Activated naive CD4-positive, alpha-beta T cell treated with anti-CD3 and anti-CD28 coated beads, Interleukin-2, amount 10 ng/mL, durations not matched to agents 7 days and 5 days (primary cell): Measurements from ENCODE around the gene ZBTB17.
"Not testable (repeated sequence)": the region's sequence is repeated elsewhere in the genome, so short reads cannot be mapped to it uniquely, and the experiment has no call there.

Experiments
- CTCF ChIA-PET: fragments of 350-600 bp; sonication (Branson Sonifier 250); formaldehyde crosslinking; loops from one replicate; lab custom pipeline; 2021; ENCODE audit warnings: antibody characterized with exemption; lab: Charles Lee
- DNase-seq: peaks from one replicate; pipeline ENCODE4 v3.0.0-alpha.2; 2020
- H3K27ac Mint-ChIP-seq: one replicate; pipeline ENCODE4 v1.8.0; 2021; ENCODE audit warnings: mild to moderate bottlenecking, moderate library complexity, mixed read lengths
- H3K27me3 Mint-ChIP-seq: one replicate; pipeline ENCODE4 v1.8.0; 2021; ENCODE audit warnings: mild to moderate bottlenecking, mixed read lengths
- H3K36me3 Mint-ChIP-seq: one replicate; pipeline ENCODE4 v1.8.0; 2021; ENCODE audit warnings: mixed read lengths
- H3K4me1 Mint-ChIP-seq: one replicate; pipeline ENCODE4 v1.8.0; 2021; ENCODE audit warnings: mixed read lengths
- H3K4me3 Mint-ChIP-seq: one replicate; pipeline ENCODE4 v1.8.0; 2021; ENCODE audit warnings: mild to moderate bottlenecking, moderate library complexity, mixed read lengths
- H3K9me3 Mint-ChIP-seq: one replicate; pipeline ENCODE4 v1.8.0; 2021; ENCODE audit warnings: mixed read lengths

The ZBTB17 gene

GRCh38 chr1:15931401-15931800 is 44.5 kb downstream of the ZBTB17 start:
- DNase-seq, result no peak
- Mint-ChIP-seq H3K27me3 (no peaks in the 10 kb centered on the region), H3K4me1 (no peaks in the 10 kb centered on the region), H3K4me3 (no peak overlapping the region), H3K9me3 (no peaks in the 10 kb centered on the region), H3K27ac (no peak overlapping the region), H3K36me3 (peaks cover 81% of the 10 kb centered on the region)
- CTCF ChIA-PET, result no interaction called here

GRCh38 chr1:15928971-15929965 is 46.6 kb downstream of the ZBTB17 start:
- CTCF ChIA-PET, result no interaction called here
- Mint-ChIP-seq H3K4me3 (no peak overlapping the region), H3K27me3 (no peaks in the 10 kb centered on the region), H3K36me3 (peaks cover 65% of the 10 kb centered on the region), H3K9me3 (no peaks in the 10 kb centered on the region), H3K27ac (peak overlapping the region; percentile 33), H3K4me1 (no peaks in the 10 kb centered on the region)
- DNase-seq, result no peak

- not testable (repeated sequence) for H3K4me3 Mint-ChIP-seq, H3K9me3 Mint-ChIP-seq, H3K27me3 Mint-ChIP-seq, H3K4me1 Mint-ChIP-seq, DNase-seq
- Mint-ChIP-seq H3K27ac (peak overlapping the region; percentile 49), H3K36me3 (peaks cover 58% of the 10 kb centered on the region)
- CTCF ChIA-PET, result interaction anchor here (1.0 to 1.1 kb wide), 2 partner anchors 24 to 56 kb away, joined by 3 read pairs; no protein-coding TSS in a partner anchor
Observed at GRCh38 chr1:15926448-15926847, 49.5 kb downstream of the ZBTB17 start.

- CTCF ChIA-PET, result interaction anchor here (1.0 kb wide), 1 partner anchor 113 kb away, joined by 3 read pairs; no protein-coding TSS in a partner anchor
- peaks cover 48% of the 10 kb centered on the region for H3K36me3 Mint-ChIP-seq
- no peaks in the 10 kb centered on the region for H3K9me3 Mint-ChIP-seq
Observed at GRCh38 chr1:15923241-15923640, 52.7 kb downstream of the ZBTB17 start.

GRCh38 chr1:15918962-15919715 is 56.8 kb downstream of the ZBTB17 start:
- CTCF ChIA-PET, result interaction anchor here (0.9 to 1.2 kb wide), 2 partner anchors 72 to 104 kb away, joined by 3 read pairs; partner anchors contain the start of gene SPEN
- Mint-ChIP-seq H3K36me3 (peaks cover 59% of the 10 kb centered on the region), H3K9me3 (no peaks in the 10 kb centered on the region), H3K4me3 (no peak overlapping the region), H3K27ac (peak overlapping the region; percentile 28), H3K27me3 (no peaks in the 10 kb centered on the region), H3K4me1 (peaks cover 33% of the 10 kb centered on the region)
- DNase-seq, result peak; percentile 59

More at GRCh38 chr1:15923241-15923640, 52.7 kb downstream of the ZBTB17 start:
- no peak overlapping the region for H3K4me3 Mint-ChIP-seq
- no peak overlapping the region for H3K27ac Mint-ChIP-seq
- no peaks in the 10 kb centered on the region for H3K27me3 Mint-ChIP-seq
- H3K4me1 Mint-ChIP-seq, result peaks cover 15% of the 10 kb centered on the region
- no peak for DNase-seq

- Mint-ChIP-seq H3K36me3 (peaks cover 58% of the 10 kb centered on the region), H3K9me3 (no peaks in the 10 kb centered on the region), H3K4me3 (no peak overlapping the region), H3K27me3 (no peaks in the 10 kb centered on the region), H3K27ac (peak overlapping the region; percentile 76), H3K4me1 (peaks cover 33% of the 10 kb centered on the region)
- CTCF ChIA-PET, result interaction anchor here (0.7 kb wide), 1 partner anchor 31 kb away, joined by 3 read pairs; no protein-coding TSS in a partner anchor
- no peak for DNase-seq
Observed at GRCh38 chr1:15916916-15917315, 59.0 kb downstream of the ZBTB17 start.

- Mint-ChIP-seq H3K36me3 (peaks cover 58% of the 10 kb centered on the region), H3K27ac (peak overlapping the region; percentile 76), H3K4me3 (peak overlapping the region; percentile 35), H3K27me3 (no peaks in the 10 kb centered on the region), H3K9me3 (no peaks in the 10 kb centered on the region), H3K4me1 (peaks cover 33% of the 10 kb centered on the region)
- CTCF ChIA-PET, result interaction anchor here (0.7 kb wide), 1 partner anchor 30 kb away, joined by 3 read pairs; no protein-coding TSS in a partner anchor
- DNase-seq, result no peak
Observed at GRCh38 chr1:15916417-15916816, 59.5 kb downstream of the ZBTB17 start.

- CTCF ChIA-PET, result no interaction called here
- H3K27me3 Mint-ChIP-seq, result no peaks in the 10 kb centered on the region
- H3K9me3 Mint-ChIP-seq, result no peaks in the 10 kb centered on the region
- H3K4me1 Mint-ChIP-seq, result peaks cover 31% of the 10 kb centered on the region
- H3K4me3 Mint-ChIP-seq, result peak overlapping the region; percentile 35
- H3K27ac Mint-ChIP-seq, result peak overlapping the region; percentile 35
- no peak for DNase-seq
- H3K36me3 Mint-ChIP-seq, result peaks cover 58% of the 10 kb centered on the region
Observed at GRCh38 chr1:15915991-15916390, 59.9 kb downstream of the ZBTB17 start.

- Mint-ChIP-seq H3K4me1 (peaks cover 22% of the 10 kb centered on the region), H3K36me3 (peaks cover 54% of the 10 kb centered on the region)
- CTCF ChIA-PET, H3K27ac Mint-ChIP-seq, H3K27me3 Mint-ChIP-seq, H3K9me3 Mint-ChIP-seq, H3K4me3 Mint-ChIP-seq, DNase-seq: not testable (repeated sequence)
Observed at GRCh38 chr1:15913607-15914006, 62.3 kb downstream of the ZBTB17 start.

- no peak overlapping the region for H3K27ac Mint-ChIP-seq
- H3K9me3 Mint-ChIP-seq, result no peaks in the 10 kb centered on the region
- H3K36me3 Mint-ChIP-seq, result peaks cover 48% of the 10 kb centered on the region
- no peaks in the 10 kb centered on the region for H3K27me3 Mint-ChIP-seq
- peaks cover 15% of the 10 kb centered on the region for H3K4me1 Mint-ChIP-seq
- no peak for DNase-seq
- CTCF ChIA-PET, result no interaction called here
- no peak overlapping the region for H3K4me3 Mint-ChIP-seq
Observed at GRCh38 chr1:15911927-15912326, 64.0 kb downstream of the ZBTB17 start.

GRCh38 chr1:15911141-15911540 is 64.8 kb downstream of the ZBTB17 start:
- Mint-ChIP-seq H3K4me3 (no peak overlapping the region), H3K36me3 (peaks cover 43% of the 10 kb centered on the region), H3K27ac (no peak overlapping the region), H3K4me1 (peaks cover 10% of the 10 kb centered on the region), H3K9me3 (no peaks in the 10 kb centered on the region), H3K27me3 (no peaks in the 10 kb centered on the region)
- DNase-seq, result no peak
- CTCF ChIA-PET, result no interaction called here

GRCh38 chr1:15908597-15908996 is 67.3 kb downstream of the ZBTB17 start:
- no peaks in the 10 kb centered on the region for H3K27me3 Mint-ChIP-seq
- peaks cover 31% of the 10 kb centered on the region for H3K36me3 Mint-ChIP-seq
- no peak for DNase-seq
- CTCF ChIA-PET, result no interaction called here
- no peak overlapping the region for H3K27ac Mint-ChIP-seq
- H3K4me3 Mint-ChIP-seq, result no peak overlapping the region
- no peaks in the 10 kb centered on the region for H3K4me1 Mint-ChIP-seq
- H3K9me3 Mint-ChIP-seq, result no peaks in the 10 kb centered on the region

- CTCF ChIA-PET, result interaction anchor here (0.7 to 0.8 kb wide), 2 partner anchors 24 to 88 kb away, joined by 3 read pairs; no protein-coding TSS in a partner anchor
- no peak overlapping the region for H3K27ac Mint-ChIP-seq
Observed at GRCh38 chr1:15902882-15903281, 73.0 kb downstream of the ZBTB17 start.

GRCh38 chr1:15900662-15901279 is 75.1 kb downstream of the ZBTB17 start:
- no peaks in the 10 kb centered on the region for H3K27me3 Mint-ChIP-seq
- peaks cover 15% of the 10 kb centered on the region for H3K36me3 Mint-ChIP-seq
- H3K9me3 Mint-ChIP-seq, result no peaks in the 10 kb centered on the region
- H3K4me1 Mint-ChIP-seq, result peaks cover 7% of the 10 kb centered on the region
- DNase-seq, result no peak
- H3K27ac Mint-ChIP-seq, result no peak overlapping the region
- no peak overlapping the region for H3K4me3 Mint-ChIP-seq
- CTCF ChIA-PET, result no interaction called here

More at GRCh38 chr1:15902882-15903281, 73.0 kb downstream of the ZBTB17 start:
- no peak overlapping the region for H3K4me3 Mint-ChIP-seq
- H3K4me1 Mint-ChIP-seq, result peaks cover 7% of the 10 kb centered on the region
- H3K36me3 Mint-ChIP-seq, result peaks cover 16% of the 10 kb centered on the region
- no peaks in the 10 kb centered on the region for H3K9me3 Mint-ChIP-seq
- H3K27me3 Mint-ChIP-seq, result no peaks in the 10 kb centered on the region
- DNase-seq, result no peak
